GM10248 (cell line): ENCODE measurements around the gene STK40.

Experiments
- CTCF ChIA-PET: fragments of 300-600 bp; sonication (Branson Sonifier 250); formaldehyde crosslinking; extraction: SDS; loops from one replicate; lab custom pipeline; 2021; ENCODE audit warnings: antibody characterized with exemption; lab: Yijun Ruan, JAX
- POLR2A ChIA-PET: fragments of 350-650 bp; sonication (Branson Sonifier 250); formaldehyde crosslinking; extraction: SDS; loops from one replicate; lab custom pipeline; 2020; ENCODE audit warnings: antibody characterized with exemption; lab: Yijun Ruan, JAX
- DNase-seq: peaks from one replicate; pipeline ENCODE4 v3.0.0; 2012; ENCODE audit errors: extremely low spot score
- TF ChIP-seq, protein P1 (sequence below): IDR thresholded peaks from 2 replicates; pipeline ENCODE4 v1.5.1; 2012; ENCODE audit warnings: mild to moderate bottlenecking, low read depth; ENCODE audit errors: extremely low read depth, missing control alignments, control extremely low read depth

STK40 gene

DNA sequence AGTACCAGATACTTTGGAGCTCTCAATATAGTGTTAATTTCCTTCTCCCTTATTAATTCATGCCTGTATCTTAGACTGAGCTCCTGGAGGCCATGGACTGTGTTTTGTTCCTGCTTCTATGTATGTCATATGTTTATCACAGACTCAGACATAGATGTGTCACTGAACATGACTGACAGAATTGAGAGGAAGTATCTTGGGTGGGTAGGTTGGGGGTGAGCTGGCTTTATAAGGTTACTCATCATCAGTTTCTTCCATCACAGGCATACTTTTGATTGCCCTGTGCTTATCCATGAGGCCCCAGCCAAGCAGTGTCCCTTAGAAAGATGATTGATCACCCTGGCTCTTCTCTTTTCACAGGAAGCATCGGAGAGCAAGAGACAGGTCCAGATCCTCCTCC is 85.2 kb downstream of the STK40 start:
- ChIA-PET POLR2A (no interaction called here), CTCF (interaction anchor here (0.7 to 3.5 kb wide), 15 partner anchors 8 to 166 kb away, joined by 3 to 20 read pairs (median 5); partner anchors contain the start of gene EVA1B)
- TF ChIP-seq, protein P1, sequence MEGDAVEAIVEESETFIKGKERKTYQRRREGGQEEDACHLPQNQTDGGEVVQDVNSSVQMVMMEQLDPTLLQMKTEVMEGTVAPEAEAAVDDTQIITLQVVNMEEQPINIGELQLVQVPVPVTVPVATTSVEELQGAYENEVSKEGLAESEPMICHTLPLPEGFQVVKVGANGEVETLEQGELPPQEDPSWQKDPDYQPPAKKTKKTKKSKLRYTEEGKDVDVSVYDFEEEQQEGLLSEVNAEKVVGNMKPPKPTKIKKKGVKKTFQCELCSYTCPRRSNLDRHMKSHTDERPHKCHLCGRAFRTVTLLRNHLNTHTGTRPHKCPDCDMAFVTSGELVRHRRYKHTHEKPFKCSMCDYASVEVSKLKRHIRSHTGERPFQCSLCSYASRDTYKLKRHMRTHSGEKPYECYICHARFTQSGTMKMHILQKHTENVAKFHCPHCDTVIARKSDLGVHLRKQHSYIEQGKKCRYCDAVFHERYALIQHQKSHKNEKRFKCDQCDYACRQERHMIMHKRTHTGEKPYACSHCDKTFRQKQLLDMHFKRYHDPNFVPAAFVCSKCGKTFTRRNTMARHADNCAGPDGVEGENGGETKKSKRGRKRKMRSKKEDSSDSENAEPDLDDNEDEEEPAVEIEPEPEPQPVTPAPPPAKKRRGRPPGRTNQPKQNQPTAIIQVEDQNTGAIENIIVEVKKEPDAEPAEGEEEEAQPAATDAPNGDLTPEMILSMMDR, result no peak
- no peak for DNase-seq

DNA sequence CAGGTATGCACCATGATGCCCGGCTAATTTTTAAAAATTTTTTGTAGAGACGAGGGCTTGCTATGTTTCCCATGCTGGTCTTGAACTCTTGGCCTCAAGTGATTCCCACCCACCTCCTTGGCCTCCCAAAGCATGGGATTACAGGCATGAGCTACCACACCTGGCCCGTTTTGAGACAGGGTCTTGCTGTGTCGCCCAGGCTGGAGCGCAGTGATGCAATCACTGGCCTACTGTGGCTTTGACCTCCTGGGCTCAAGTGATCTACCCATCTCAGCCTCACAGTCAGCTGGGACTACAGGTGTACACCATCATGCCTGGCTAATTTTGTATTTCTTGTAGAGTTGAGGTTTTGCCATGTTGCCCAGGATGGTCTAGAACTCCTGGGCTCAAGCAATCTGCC is 87.1 kb downstream of the STK40 start:
- no peak for DNase-seq
- ChIA-PET CTCF (interaction anchor here (1.4 to 3.3 kb wide), 3 partner anchors 13 to 29 kb away, joined by 3 to 20 read pairs (median 3); no protein-coding TSS in a partner anchor), POLR2A (no interaction called here)
- TF ChIP-seq, protein P1, result no peak

DNA sequence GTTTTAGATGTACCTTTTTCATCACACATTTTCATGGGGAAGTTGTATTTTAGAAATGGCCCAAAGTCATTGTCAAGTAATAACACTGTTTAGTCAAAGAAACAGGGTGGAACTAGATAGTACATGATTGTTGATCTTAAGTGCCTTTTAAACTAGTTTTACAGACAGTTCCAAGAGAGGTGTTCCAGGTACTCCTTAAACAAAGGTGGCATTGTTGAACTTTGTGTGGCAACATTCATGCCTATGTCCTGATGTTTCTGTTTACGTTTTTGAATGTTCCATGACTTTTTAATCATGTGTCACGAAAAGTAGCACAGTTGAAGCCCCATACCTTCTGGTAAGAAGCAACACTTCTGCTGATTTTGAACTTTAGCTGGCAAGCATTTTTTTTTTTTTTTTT is 88.7 kb downstream of the STK40 start:
- no peak for DNase-seq
- ChIA-PET CTCF (interaction anchor here (2.8 kb wide), 1 partner anchor 10 kb away, joined by 26 read pairs; no protein-coding TSS in a partner anchor), POLR2A (no interaction called here)
- TF ChIP-seq, protein P1, result no peak

DNA sequence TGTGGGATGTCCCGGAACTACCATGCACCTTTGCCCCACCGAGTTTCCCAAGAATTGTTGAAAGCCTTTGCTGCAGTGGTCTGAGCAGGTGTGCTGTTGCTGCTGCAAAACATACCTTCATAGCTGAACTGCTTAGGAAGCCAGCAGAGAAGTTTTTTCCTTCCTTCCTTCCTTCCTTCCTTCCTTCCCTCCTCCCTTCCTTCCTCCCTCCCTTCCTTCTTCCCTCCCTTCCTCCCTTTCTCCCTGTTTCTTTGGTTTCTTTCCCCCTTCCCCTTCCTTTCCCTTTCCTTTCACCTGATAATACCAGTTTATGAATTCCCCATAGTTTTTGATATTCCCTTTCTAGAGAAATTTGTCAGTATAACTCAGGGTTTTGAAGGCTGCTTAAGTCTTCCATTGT is 90.3 kb downstream of the STK40 start:
- ChIA-PET POLR2A (interaction anchor here (0.6 kb wide), 1 partner anchor 11 kb away, joined by 3 read pairs; the partner anchor contains the start of gene SH3D21), CTCF (interaction anchor here (2.8 kb wide), 1 partner anchor 9 kb away, joined by 26 read pairs; no protein-coding TSS in a partner anchor)
- no peak for DNase-seq
- TF ChIP-seq, protein P1, result no peak
